Left lung (tissue), 10 donors: ENCODE results near the gene KLHL22. TPM values are rescaled to one million over a fixed set of nuclear protein-coding genes. Genes with fewer than 3 reads are reported as not detected.

Experiments
- ATAC-seq: fragments of 200-7000 bp; cut with Tn5 transposase; one replicate; pipeline ENCODE4 v1.9.1; 2020; ENCODE audit warnings: moderate library complexity
- DNase-seq, 4 donors: peaks; one replicate each; pipeline ENCODE4 v3.0.0-alpha.2; 2013 to 2020
- H3K27ac ChIP-seq, 2 donors: fragments of 200-600 bp; sonication (generic) in 1 of 2; one replicate each; pipeline versions ENCODE4 v1.5.0 to v1.8.0; 2020 to 2021
- H3K27me3 ChIP-seq, 2 donors: fragments of 200-600 bp; sonication (generic) in 1 of 2; one replicate each; pipeline versions ENCODE4 v1.5.0 to v1.8.0; 2020 to 2021
- H3K36me3 ChIP-seq, 2 donors: fragments of 200-600 bp; sonication (generic) in 1 of 2; one replicate each; pipeline versions ENCODE4 v1.5.0 to v1.8.0; 2020 to 2021
- H3K4me1 ChIP-seq, 2 donors: fragments of 200-600 bp; one replicate each; pipeline ENCODE4 v1.8.0; 2021
- H3K4me3 ChIP-seq, 2 donors: fragments of 200-600 bp; sonication (generic) in 1 of 2; one replicate each; pipeline versions ENCODE4 v1.5.0 to v1.8.0; 2020 to 2021; ENCODE audit warnings: mild to moderate bottlenecking in 1 of 2
- H3K9me3 ChIP-seq, 2 donors: fragments of 200-600 bp; sonication (generic) in 1 of 2; one replicate each; pipeline versions ENCODE4 v1.5.0 to v1.8.0; 2020 to 2021
- intact Hi-C, 2 donors: fragments of 100-400 bp; cut with DNase I; formaldehyde crosslinking; loops; one replicate each; pipeline versions ENCODE4 v1.11.2 to v1.14.2; 2022
- polyA plus RNA-seq, 6 donors: library from polyadenylated mRNA; unstranded; fragments of 120-200 nt; gene quantifications; one replicate each; pipeline ENCODE4 v1.2.1, GENCODE V29; 2013; ENCODE audit not compliant: insufficient read length in 6 of 6
- total RNA-seq, 2 donors: library from RNA; stranded (reverse); fragmentation: NEBNext Ultra II Directional; extraction: Animal tissue kit (Norgen Biotek cat#: 25700); gene quantifications; one replicate each; pipeline ENCODE4 v1.2.1, GENCODE V29; 2021
- TF ChIP-seq, protein P1 (sequence below), 2 donors: fragments of 200-600 bp; sonication (generic) in 1 of 2; IDR thresholded peaks; one replicate each; pipeline versions ENCODE4 v1.5.0 to v1.8.0; 2021; ENCODE audit warnings: antibody characterized with exemption in 2 of 2
- donor health status: DM: no; HTN: yes; CAD: no.
- donor health status: DM: no; HTN: no; CAD: no.

The KLHL22 gene
- total and polyA plus RNA-seq, 8 donors = 22.0 to 38.6 (median 34.1) TPM

DNA sequence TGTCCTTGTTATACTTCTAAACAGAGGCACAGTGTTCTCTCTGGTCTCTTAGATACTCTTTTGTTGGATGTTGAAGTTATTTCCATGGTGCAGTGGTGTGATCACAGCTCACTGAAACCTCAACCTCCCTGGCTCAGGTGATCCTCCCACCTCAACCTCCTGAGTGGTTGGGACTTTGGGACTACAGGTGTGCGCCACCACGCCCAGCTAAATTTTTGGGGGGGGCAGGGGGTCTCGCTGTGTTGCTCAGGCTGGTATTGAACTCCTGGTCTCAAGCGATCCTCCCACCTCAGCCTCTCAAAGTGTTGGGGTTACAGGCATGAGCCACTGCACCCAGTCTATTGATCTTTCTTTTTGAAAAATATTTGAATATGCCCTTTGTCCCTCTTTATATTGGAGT lies 86.7 kb downstream of the KLHL22 start:
- TF ChIP-seq, protein P1, sequence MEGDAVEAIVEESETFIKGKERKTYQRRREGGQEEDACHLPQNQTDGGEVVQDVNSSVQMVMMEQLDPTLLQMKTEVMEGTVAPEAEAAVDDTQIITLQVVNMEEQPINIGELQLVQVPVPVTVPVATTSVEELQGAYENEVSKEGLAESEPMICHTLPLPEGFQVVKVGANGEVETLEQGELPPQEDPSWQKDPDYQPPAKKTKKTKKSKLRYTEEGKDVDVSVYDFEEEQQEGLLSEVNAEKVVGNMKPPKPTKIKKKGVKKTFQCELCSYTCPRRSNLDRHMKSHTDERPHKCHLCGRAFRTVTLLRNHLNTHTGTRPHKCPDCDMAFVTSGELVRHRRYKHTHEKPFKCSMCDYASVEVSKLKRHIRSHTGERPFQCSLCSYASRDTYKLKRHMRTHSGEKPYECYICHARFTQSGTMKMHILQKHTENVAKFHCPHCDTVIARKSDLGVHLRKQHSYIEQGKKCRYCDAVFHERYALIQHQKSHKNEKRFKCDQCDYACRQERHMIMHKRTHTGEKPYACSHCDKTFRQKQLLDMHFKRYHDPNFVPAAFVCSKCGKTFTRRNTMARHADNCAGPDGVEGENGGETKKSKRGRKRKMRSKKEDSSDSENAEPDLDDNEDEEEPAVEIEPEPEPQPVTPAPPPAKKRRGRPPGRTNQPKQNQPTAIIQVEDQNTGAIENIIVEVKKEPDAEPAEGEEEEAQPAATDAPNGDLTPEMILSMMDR (IDR thresholded peaks at IDR 0.05) = no peak
- intact Hi-C loops = no loop called here
- H3K36me3 ChIP-seq = peaks cover 0 to 34% of the 10 kb centered on the region in 2 donors
- H3K4me1 ChIP-seq = no peaks in the 10 kb centered on the region
- no peak overlapping the region for H3K27ac ChIP-seq
- DNase-seq (no peak), ATAC-seq (no peak)
- no peak overlapping the region for H3K4me3 ChIP-seq
- H3K27me3 ChIP-seq = no peaks in the 10 kb centered on the region
- no peaks in the 10 kb centered on the region for H3K9me3 ChIP-seq

DNA sequence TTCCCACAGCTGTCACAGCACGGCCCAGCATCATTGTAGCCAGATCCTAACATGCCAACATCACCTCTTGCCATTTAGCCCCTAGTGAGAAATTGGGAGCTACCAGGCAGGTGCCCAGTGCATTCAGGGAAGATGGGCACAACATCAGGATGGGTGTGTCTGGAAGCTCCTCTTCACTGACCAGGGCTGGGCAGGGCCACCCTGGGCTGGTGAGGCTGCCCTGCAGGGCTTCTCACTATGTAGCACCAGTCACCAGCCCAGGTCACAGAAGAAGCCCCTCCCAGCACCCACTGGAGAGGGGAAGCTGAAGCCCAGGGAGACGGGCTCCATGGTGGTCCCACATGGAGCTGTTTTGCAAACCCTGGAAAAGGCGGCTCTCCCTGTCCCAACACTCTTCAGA lies 87.8 kb downstream of the KLHL22 start:
- Histone ChIP-seq H3K4me3 (no peak overlapping the region), H3K9me3 (no peaks in the 10 kb centered on the region), H3K4me1 (no peaks in the 10 kb centered on the region), H3K36me3 (peaks cover 0 to 40% of the 10 kb centered on the region in 2 donors), H3K27me3 (no peaks in the 10 kb centered on the region), H3K27ac (no peak overlapping the region)
- intact Hi-C loops = no loop called here
- TF ChIP-seq, protein P1 (IDR thresholded peaks at IDR 0.05) = no peak
- no peak for ATAC-seq
- DNase-seq = no peak

DNA sequence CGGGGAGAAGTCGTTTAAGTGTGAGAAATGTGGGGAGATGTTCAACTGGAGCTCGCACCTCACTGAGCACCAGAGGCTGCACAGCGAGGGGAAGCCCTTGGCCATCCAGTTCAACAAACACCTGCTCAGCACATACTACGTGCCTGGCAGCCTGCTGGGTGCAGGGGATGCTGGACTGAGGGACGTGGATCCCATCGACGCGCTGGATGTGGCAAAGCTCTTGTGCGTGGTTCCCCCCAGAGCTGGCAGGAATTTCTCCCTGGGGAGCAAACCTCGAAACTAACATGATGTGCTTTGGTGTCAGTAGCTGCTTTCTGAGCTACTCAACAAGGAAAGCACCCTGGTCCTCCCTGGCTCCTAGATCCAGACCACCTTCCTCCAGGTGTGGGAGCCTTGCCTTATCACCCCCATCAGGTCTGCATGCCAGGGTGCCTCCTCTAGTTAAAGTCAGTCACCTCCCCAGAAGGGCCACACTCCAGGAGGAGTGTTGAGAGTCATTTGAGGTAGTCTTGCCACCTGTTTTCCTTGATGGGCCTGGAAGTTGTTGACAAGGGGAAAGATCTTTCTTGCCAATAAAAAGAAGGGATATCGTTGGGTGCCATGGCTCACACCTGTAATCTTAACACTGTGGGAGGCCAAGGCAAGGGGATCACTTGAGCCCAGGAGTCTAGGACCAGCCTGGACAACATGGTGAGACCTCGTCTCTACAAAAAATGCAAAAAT lies 88.7 kb downstream of the KLHL22 start:
- no peak for ATAC-seq

DNA sequence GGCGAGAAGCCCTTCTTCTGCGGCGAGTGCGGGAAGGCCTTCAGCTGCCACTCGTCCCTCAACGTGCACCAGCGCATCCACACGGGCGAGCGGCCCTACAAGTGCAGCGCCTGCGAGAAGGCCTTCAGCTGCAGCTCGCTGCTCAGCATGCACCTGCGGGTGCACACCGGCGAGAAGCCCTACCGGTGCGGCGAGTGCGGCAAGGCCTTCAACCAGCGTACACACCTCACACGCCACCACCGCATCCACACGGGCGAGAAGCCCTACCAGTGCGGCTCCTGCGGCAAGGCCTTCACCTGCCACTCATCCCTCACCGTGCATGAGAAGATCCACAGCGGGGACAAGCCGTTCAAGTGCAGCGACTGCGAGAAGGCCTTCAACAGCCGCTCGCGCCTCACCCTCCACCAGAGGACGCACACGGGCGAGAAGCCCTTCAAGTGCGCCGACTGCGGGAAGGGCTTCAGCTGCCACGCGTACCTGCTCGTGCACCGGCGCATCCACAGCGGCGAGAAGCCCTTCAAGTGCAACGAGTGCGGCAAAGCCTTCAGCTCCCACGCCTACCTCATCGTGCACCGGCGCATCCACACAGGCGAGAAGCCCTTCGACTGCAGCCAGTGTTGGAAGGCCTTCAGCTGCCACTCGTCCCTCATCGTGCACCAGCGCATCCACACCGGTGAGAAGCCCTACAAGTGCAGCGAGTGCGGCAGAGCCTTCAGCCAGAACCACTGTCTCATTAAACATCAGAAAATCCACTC lies 89.5 kb downstream of the KLHL22 start:
- no peak for ATAC-seq
- H3K27ac ChIP-seq = no peak overlapping the region
- no peak for DNase-seq

More for the DNA sequence above, 88.7 kb downstream of the KLHL22 start:
- Histone ChIP-seq H3K36me3 (peaks cover 0 to 40% of the 10 kb centered on the region in 2 donors), H3K4me3 (no peak overlapping the region), H3K9me3 (no peaks in the 10 kb centered on the region), H3K27me3 (no peaks in the 10 kb centered on the region), H3K4me1 (no peaks in the 10 kb centered on the region), H3K27ac (no peak overlapping the region)
- intact Hi-C loops = no loop called here
- DNase-seq = no peak
- TF ChIP-seq, protein P1 (IDR thresholded peaks at IDR 0.05) = no peak

More for the DNA sequence above, 89.5 kb downstream of the KLHL22 start:
- TF ChIP-seq, protein P1 (IDR thresholded peaks at IDR 0.05) = no peak
- Histone ChIP-seq H3K4me1 (no peaks in the 10 kb centered on the region), H3K27me3 (no peaks in the 10 kb centered on the region), H3K4me3 (no peak overlapping the region), H3K9me3 (no peaks in the 10 kb centered on the region), H3K36me3 (peaks cover 0 to 40% of the 10 kb centered on the region in 2 donors)
- intact Hi-C loops = no loop called here
